HG03342 (cell line): ENCODE data around the gene GDF15.
A peak's percentile ranks its signal among the peaks of the same experiment; 100 is the strongest.

ENCODE experiments used
- ATAC-seq: cut with Tn5 transposase; IDR thresholded peaks from one replicate; pipeline ENCODE4 v1.9.1; 2021; ENCODE audit warnings: mild to moderate bottlenecking, moderate library complexity; ENCODE audit not compliant: unreplicated experiment

GDF15 gene

GRCh38 chr19:18428787-18429674 is 43.1 kb downstream of the GDF15 start:
- ATAC-seq = peak; percentile 54

GRCh38 chr19:18429717-18430416 is 43.9 kb downstream of the GDF15 start:
- ATAC-seq = no peak

- ATAC-seq = no peak
Measured at GRCh38 chr19:18430417-18431144, 44.6 kb downstream of the GDF15 start.

- no peak for ATAC-seq
Measured at GRCh38 chr19:18431351-18432197, 45.6 kb downstream of the GDF15 start.

- no peak for ATAC-seq
Measured at GRCh38 chr19:18432275-18433014, 46.5 kb downstream of the GDF15 start.

GRCh38 chr19:18433015-18433691 is 47.2 kb downstream of the GDF15 start:
- no peak for ATAC-seq

- no peak for ATAC-seq
Measured at GRCh38 chr19:18433735-18434398, 47.9 kb downstream of the GDF15 start.

GRCh38 chr19:18434411-18435175 is 48.6 kb downstream of the GDF15 start:
- no peak for ATAC-seq

- no peak for ATAC-seq
Measured at GRCh38 chr19:18435178-18435841, 49.4 kb downstream of the GDF15 start.

- no peak for ATAC-seq
Measured at GRCh38 chr19:18435842-18436670, 50.1 kb downstream of the GDF15 start.

- ATAC-seq = no peak
Measured at GRCh38 chr19:18436671-18437490, 50.9 kb downstream of the GDF15 start.

- no peak for ATAC-seq
Measured at GRCh38 chr19:18437491-18438330, 51.8 kb downstream of the GDF15 start, which contains the start of gene ISYNA1. Gene ISYNA1, minus strand, starts transcription at chr19:18438133. Its CDS starts 154 bp downstream, at chr19:18437979.

GRCh38 chr19:18438331-18439024 is 52.5 kb downstream of the GDF15 start:
- no peak for ATAC-seq
